Liver (tissue), 3 donors: ENCODE measurements around the gene ROR1.

Source experiments
- CTCF ChIP-seq: fragments of 150-350 bp; IDR thresholded peaks from 2 replicates; pipeline ENCODE4 v1.5.1; 2017; ENCODE audit warnings: improper control_type of control experiment, low read depth, low read length; ENCODE audit not compliant: missing input control
- HNF4G ChIP-seq: IDR thresholded peaks from 2 replicates; pipeline ENCODE4 v1.6.1; 2016; ENCODE audit warnings: antibody characterized with exemption
- REST ChIP-seq: IDR thresholded peaks from 2 replicates; pipeline ENCODE4 v1.6.1; 2016; ENCODE audit warnings: antibody characterized with exemption, mild to moderate bottlenecking
- SP1 ChIP-seq: IDR thresholded peaks from 2 replicates; pipeline ENCODE4 v1.6.1; 2018; ENCODE audit warnings: antibody characterized with exemption, mild to moderate bottlenecking
- donor health status: healthy.
- donor health status: healthy.

- TF ChIP-seq HNF4G (no peak), SP1 (no peak), CTCF (no peak), REST (no peak)
These were observed 137.2 kb downstream of the ROR1 start for GRCh38 chr1:63911049-63911448.
